ENCODE data around the gene KIF7.
A peak's percentile ranks its signal among the peaks of the same experiment; 100 is the strongest.

KIF7 gene

GRCh38 chr15:89654847-89655805 lies at the start of gene KIF7:
Gene KIF7 (minus strand): TSS chr15:89655467. CDS start chr15:89652930, 2,537 bp downstream.
- no peaks in the 10 kb centered on the region for H3K27me3 ChIP-seq (ENCODE audit: insufficient read depth, low read depth, severe bottlenecking)
- no peaks in the 10 kb centered on the region for H3K9me3 ChIP-seq (ENCODE audit: severe bottlenecking)
- H3K4me3 ChIP-seq (ENCODE audit: low read depth, low read length) = peak within 1 kb of the TSS; percentile 90
- no peak for TF ChIP-seq CTCF (IDR thresholded peaks at IDR 0.05; ENCODE audit: low read depth, low read length)
- H3K36me3 ChIP-seq = peaks cover 12% of the 10 kb centered on the region; the same call in 1 of the 2 replicates
- 0 out of 2 replicates have a peak within 1 kb of the TSS, but pooled peaks have one; percentile 32 for H3K27ac ChIP-seq
- peak; percentile 74 for DNase-seq

GRCh38 chr15:89704411-89704810 lies 49.1 kb upstream of the KIF7 start:
- no peaks in the 10 kb centered on the region for H3K9me3 ChIP-seq (ENCODE audit: severe bottlenecking)
- no peak for TF ChIP-seq CTCF (IDR thresholded peaks at IDR 0.05; ENCODE audit: low read depth, low read length)
- H3K27ac ChIP-seq = no peak overlapping the region
- H3K4me3 ChIP-seq (ENCODE audit: low read depth, low read length) = no peak overlapping the region
- no peaks in the 10 kb centered on the region for H3K27me3 ChIP-seq (ENCODE audit: insufficient read depth, low read depth, severe bottlenecking)
- no peaks in the 10 kb centered on the region for H3K36me3 ChIP-seq
- DNase-seq = no peak

- Histone ChIP-seq H3K4me3 (ENCODE audit: low read depth, low read length) (no peak overlapping the region), H3K9me3 (ENCODE audit: severe bottlenecking) (no peaks in the 10 kb centered on the region), H3K27me3 (ENCODE audit: insufficient read depth, low read depth, severe bottlenecking) (no peaks in the 10 kb centered on the region), H3K27ac (no peak overlapping the region), H3K36me3 (no peaks in the 10 kb centered on the region; the same call in 1 of the 2 replicates)
- DNase-seq = no peak
- TF ChIP-seq CTCF (IDR thresholded peaks at IDR 0.05; ENCODE audit: low read depth, low read length) = no peak
These were observed 39.9 kb upstream of the KIF7 start for GRCh38 chr15:89695198-89695597.

GRCh38 chr15:89693696-89694095 lies 38.4 kb upstream of the KIF7 start:
- no peak for TF ChIP-seq CTCF (IDR thresholded peaks at IDR 0.05; ENCODE audit: low read depth, low read length)

GRCh38 chr15:89693091-89693490 lies 37.8 kb upstream of the KIF7 start:
- Histone ChIP-seq H3K27me3 (ENCODE audit: insufficient read depth, low read depth, severe bottlenecking) (no peaks in the 10 kb centered on the region), H3K36me3 (no peaks in the 10 kb centered on the region; the same call in 1 of the 2 replicates), H3K4me3 (ENCODE audit: low read depth, low read length) (no peak overlapping the region), H3K27ac (no peak overlapping the region), H3K9me3 (ENCODE audit: severe bottlenecking) (no peaks in the 10 kb centered on the region)
- no peak for DNase-seq
- TF ChIP-seq CTCF (IDR thresholded peaks at IDR 0.05; ENCODE audit: low read depth, low read length) = no peak

More at GRCh38 chr15:89693696-89694095, 38.4 kb upstream of the KIF7 start:
- H3K36me3 ChIP-seq = no peaks in the 10 kb centered on the region; the same call in 1 of the 2 replicates
- DNase-seq = no peak
- H3K27me3 ChIP-seq (ENCODE audit: insufficient read depth, low read depth, severe bottlenecking) = no peaks in the 10 kb centered on the region
- no peak overlapping the region for H3K27ac ChIP-seq
- no peak overlapping the region for H3K4me3 ChIP-seq (ENCODE audit: low read depth, low read length)
- no peaks in the 10 kb centered on the region for H3K9me3 ChIP-seq (ENCODE audit: severe bottlenecking)
